Activated CD8-positive, alpha-beta memory T cell treated with anti-CD3 and anti-CD28 coated beads, Interleukin-2, amount 50 U/mL, for 4 hours (primary cell): Measurements from ENCODE around the gene ASCC1.
A peak's percentile ranks its signal among the peaks of the same experiment; 100 is the strongest.
"Not testable (repeated sequence)": the region's sequence is repeated elsewhere in the genome, so short reads cannot be mapped to it uniquely, and the experiment has no call there.

Experiments
- DNase-seq: peaks from one replicate; pipeline ENCODE4 v3.0.0-alpha.2; 2020

Gene ASCC1

GRCh38 chr10:72248468-72249151, 32.5 kb upstream of the ASCC1 start:
- peak; percentile 62 for DNase-seq

DNA sequence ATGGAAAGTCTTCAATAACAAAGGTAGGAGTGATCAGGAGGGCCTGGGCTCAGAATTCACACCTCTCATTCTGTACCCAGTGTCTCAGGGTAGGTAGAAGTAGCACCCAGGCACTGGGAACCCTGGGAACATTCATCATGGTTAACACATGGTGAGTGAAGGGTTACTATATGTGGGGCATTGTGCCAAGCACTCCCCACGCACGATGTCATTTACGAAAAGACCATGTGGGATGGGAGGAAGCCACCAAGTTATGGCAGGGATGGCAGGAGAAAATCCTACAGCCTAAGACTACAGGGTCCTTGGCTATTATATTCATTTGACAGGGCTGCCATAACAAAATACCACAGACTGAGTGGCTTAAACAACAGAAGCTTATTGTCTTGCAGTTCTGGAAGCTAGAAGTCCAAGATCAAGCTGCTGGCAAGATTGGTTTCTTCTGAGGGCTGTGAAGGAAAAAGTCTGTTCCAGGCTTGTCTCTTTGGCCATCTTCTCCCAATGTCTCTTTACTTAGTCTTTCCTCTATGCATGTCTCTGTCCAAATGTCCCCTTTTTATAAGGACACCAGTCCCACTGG, 30.0 kb upstream of the ASCC1 start:
- DNase-seq, result no peak

DNA sequence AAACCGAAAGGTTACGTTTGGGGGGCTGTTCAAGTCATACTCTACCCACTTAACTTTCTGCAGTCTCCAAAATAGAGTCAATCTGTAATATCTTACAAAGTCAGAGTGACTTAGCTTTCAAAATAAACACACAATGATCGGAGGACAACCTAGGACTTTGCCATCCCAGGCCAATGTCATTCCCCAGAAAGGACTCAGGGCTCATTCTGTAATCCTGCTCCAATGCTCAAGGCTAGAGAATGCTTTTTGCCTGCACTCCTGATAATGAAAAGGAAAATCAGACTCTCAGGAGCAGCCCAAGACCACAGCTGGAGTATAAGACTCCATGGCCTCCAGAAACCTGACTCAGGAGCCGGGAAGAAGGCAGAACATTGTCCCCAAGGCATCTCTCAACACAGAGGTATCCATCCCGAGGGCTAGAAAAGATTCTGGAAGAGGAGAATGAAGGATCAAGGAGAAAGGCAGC, 28.5 kb upstream of the ASCC1 start:
- no peak for DNase-seq

- DNase-seq, result no peak
Observed at GRCh38 chr10:72243822-72244437, 27.9 kb upstream of the ASCC1 start.

- no peak for DNase-seq
Observed at GRCh38 chr10:72242675-72243074, 26.6 kb upstream of the ASCC1 start.

DNA sequence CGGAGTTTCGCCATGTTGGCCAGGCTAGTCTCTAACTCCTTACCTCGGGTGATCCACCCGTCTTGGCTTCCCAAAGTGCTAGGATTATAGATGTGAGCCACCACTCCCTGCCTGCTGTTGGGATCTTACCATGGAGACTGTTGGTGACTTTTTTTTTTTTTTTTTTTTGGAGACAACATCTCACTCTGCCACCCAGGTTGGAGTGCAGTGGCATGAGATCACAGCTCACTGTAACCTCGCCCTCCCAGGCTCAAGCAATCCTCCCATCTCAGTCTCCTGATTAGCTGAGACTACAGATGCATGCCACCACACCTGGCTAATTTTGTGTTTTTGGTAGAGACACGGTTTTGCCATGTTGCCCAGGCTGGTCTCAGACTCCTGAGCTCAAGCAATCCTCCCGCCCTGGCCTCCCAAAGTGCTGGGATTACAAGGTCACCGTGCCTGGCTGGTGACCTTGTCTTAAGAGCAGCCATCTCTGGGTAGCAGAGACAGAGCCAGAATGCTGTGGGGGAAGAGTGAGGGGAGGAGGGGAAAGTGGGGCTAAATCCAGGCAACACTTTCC, 25.7 kb upstream of the ASCC1 start:
- DNase-seq, result no peak

DNA sequence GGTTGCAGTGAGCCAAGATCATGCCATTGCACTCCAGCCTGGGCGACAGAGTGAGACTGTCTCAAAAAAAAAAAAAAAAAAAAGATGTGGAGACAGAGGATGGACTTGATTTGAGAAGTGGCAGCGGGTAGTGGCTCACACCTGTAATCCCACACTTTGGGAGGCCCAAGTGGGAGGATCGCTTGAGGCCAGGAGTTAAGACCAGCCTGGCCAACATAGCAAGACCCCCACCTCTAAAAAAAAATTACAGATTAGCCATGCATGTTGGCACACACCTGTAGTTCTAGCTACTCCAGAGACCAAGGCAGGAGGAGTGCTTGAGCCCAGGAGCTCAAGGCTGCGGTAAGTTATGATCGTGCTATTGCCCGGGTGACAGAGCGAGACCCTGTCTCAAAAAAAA, 24.3 kb upstream of the ASCC1 start:
- no peak for DNase-seq

- DNase-seq, result no peak
Observed at GRCh38 chr10:72239409-72239808, 23.3 kb upstream of the ASCC1 start.

DNA sequence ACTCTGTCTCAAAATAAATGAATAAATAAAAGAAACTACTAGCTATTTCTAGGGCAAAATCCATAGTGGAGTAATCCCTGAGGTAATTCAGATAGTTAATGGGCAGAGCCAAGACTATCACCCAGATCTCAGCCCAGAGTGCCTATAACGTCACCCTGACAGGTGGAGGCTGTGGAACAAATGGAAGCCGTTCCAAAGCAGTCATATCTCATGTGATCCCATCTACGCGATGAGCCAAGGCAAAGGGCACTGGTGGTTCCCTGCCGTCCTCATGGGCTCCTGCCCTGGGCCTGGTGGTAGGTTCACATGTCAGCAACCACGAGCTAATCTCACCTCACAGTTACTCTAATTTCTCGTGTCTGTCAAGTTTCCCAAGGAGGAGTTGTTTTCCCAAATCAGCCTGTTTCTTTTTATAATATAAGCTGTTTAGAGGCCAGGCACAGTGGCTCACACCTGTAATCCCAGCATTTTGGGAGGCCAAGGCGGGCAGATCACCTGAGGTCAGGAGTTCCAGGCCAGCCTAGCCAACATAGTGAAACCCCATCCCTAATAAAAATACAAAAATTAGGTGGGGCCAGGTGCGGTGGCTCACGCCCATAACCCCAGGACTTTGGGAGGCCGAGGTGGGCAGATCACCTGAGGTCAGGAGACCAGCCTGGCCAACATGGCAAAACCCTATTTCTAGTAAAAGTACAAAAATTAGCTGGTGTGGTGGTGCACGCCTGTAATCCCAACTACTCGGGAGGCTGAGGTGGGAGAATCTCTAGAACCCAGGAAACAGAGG, 22.5 kb upstream of the ASCC1 start:
- no peak for DNase-seq

GRCh38 chr10:72235544-72236279, 19.6 kb upstream of the ASCC1 start:
- no peak for DNase-seq

DNA sequence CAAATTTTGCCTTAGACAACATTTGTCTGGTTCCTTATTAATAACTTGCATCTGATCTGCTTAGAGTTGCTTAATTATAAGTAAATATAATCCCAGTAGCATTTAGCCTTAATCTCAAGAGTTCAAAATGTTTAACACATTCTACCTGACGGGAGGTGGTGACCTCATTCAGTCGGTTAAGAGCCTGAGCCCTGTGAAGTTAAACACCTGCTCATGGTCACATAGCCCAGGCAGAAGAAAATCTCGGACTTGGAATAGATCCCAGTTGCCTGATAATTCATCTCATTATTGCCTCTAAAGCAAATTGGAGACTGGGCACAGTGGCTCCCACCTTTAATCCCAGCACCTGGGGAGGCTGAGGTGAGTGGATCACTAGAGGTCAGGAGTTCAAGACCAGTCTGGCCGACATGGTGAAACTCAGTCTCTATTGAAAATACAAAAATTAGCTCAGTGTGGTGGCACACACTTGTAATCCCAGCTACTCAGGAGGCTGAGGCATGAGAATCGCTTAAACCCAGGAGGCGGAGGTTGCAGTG, 18.6 kb upstream of the ASCC1 start:
- DNase-seq, result no peak

GRCh38 chr10:72233621-72234020, 17.5 kb upstream of the ASCC1 start:
- no peak for DNase-seq

DNA sequence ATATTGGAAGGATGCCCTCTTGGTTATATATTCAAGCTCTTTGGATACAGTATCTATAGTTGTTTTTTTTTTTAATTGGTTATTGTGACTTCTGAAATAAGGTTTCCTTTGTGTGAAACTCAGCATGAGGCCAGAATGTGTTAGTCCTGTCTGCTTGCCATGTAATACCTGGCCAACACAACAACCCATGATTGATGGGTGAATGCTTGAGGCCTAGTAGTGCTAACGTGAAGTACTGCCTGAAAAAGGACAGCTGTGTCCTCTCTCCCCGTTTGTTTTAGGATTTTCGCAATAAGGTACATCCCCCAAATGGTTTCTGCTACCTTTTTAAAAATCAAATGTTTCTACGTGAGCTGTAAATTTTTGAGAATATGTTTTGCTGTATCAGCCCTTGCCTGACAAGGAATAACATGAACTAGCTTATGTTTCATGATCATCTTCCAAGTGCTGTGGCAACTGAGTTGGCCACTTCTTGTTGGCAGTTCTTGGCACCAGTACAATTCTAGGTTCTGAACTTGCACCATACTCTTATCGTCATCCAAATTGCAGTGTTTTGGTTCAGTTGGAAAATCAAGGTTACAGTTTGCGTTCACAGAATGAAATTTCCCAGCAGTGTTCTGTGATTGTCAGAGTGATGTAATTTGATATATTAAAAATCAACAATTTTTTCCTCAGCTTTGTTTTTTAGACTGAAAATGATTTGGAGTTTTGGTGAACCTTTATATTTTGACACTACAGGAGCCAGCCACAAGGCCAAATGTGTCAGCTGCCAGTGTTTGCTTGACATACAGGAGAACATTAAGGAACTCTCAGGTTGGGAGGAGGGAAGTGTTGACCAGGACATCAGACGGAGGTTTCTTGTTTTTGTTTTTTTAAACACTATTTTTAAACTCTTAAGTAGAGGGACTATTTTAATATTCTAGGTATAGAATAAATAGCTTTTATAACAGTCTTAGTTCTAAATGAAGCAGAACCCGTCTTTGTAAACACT, 13.5 kb upstream of the ASCC1 start:
- no peak for DNase-seq

DNA sequence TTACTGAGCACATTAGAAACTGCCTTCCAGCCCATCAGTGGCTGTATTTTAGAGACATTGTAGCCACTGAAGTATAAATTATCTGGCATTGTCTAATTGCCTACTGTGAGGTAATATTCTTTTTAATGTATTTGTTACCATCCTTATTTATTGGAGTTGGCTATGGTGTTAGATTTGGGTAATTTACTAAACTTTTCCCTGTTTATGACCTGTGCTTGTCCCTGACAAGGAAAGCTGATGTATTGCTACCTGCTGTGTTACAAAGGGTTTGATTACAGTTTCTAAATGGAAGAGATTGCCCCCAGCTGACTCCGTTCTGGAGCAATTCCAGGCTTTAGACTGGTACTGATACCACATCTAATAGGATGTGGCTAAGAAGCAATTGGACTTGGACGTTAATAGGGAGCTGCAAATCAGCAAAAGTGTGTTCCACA, 12.3 kb upstream of the ASCC1 start:
- no peak for DNase-seq

DNA sequence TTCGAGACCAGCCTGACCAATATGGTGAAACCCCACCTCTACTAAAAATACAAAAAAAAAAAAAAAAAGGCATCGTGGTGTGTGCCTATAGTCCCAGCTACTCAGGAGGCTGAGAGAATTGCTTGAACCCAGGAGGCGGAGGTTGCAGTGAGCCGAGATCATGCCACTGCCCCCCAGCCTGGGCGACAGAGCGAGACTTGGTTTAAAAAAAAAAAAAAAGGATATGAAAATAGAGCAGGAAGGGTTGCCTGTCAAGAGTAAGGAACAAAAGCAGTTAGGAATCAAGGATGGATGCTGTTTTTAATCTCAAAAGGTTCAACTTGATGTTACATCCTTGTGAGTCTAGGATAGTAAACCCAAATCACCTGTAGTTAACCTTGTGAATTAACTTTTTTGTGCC, 11.8 kb upstream of the ASCC1 start:
- DNase-seq, result no peak

DNA sequence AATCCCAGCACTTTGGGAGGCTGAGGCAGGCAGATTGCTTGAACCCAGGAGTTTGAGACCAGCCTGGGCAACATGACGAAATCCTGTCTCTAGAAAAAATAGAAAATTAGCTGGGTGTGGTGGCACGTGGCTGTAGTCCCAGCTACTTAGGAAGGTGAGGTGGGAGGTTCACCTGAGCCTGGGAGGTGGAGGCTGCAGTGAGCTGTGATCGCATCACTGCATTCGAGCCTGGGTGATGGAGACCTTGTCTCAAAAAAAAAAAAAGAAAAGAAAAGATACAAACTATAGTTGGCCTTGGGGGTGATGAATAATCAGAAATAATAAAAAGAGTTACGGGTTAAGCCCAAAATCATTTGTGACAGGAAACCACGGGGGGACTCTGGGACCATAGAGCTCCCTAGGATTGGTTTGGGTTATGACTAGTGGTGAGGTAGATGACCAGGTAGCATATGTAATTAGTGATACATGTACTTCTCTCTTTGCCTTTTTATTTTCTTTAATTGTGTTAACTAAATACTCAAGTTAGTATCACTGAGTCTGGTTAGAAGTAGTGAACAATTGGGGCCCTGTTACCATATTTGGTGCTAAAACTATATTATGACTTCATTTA, 10.4 kb upstream of the ASCC1 start:
- no peak for DNase-seq

DNA sequence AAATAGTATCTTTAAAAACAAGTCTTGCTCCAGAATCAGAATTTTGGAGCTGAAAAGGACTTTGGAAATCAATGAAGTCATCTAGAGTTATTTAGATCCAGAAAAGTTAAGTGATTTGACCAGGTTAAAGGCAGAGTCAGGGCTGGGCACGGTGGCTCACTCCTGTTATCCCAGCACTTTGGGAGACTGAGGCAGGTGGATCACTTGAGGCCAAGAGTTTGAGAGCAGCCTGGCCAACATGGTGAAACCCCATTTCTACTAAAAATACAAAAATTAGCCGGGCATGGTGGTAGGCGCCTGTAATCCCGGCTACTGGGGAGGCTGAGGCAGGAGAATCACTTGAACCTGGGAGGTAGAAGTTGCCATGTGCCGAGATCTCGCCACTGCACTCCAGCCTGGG, 8.1 kb upstream of the ASCC1 start:
- not testable (repeated sequence) for DNase-seq

DNA sequence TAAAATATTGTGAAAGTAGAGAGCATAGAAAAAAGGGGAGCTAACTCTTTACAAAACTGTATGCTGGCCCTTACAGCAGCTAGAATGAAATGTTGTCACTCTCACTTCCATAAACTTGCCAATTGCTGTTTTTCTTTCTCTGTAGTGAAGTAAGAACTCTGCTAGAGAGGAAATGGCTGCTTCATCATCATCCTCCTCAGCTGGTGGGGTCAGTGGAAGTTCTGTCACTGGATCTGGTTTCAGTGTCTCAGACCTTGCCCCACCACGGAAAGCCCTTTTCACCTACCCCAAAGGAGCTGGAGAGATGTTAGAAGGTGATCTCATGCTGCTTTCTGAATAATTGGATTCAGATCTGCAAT, 7.6 kb upstream of the ASCC1 start:
- no peak for DNase-seq

DNA sequence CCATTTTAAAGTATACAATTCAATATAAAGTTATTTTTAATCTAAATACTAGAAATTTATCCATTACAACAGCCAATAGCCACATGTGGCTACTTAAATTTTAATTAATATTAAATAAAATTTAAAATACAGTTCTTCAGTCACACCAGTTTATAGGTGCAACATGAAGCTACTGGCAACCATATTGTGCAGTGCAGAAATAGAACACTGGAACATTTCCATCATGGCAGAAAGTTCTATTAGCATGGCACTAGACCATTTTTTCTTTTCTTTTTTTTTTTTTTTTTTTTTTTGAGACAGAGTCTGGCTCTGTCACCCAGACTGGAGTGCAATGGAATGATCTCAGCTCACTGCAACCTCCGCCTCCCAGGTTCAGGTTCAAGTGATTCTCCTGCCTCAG, 5.2 kb upstream of the ASCC1 start:
- no peak for DNase-seq

DNA sequence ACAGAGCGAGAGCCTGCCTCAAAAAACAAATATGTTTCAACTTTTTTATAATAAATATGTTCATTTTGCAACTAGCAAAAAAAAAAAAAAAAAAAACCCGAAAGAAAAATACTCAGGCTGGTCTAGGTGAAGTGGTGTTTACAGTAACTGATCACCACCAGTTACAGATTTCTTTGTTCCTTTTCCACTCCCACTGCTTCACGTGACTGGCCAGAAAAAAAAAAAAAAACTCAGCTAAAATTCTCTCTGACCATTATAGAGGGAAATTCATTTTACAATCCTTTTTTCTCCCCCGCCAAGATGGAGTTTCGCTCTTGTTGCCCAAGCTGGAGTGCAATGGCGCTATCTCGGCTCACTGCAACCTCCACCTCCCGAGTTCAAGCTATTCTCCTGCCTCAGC, 4.6 kb upstream of the ASCC1 start:
- no peak for DNase-seq
